Measurements from ENCODE around the gene HIGD1A.

GRCh38 chr3:42839616-42840015 lies 35.3 kb upstream of the HIGD1A start:
- no peak for TF ChIP-seq ZNF565 (CRISPR knock-in tag; conservative IDR thresholded peaks at IDR 0.05; ENCODE audit: low read depth)
- TF ChIP-seq ZFP3 (CRISPR knock-in tag; IDR thresholded peaks at IDR 0.05), result no peak
- TF ChIP-seq ZFP30 (CRISPR knock-in tag; IDR thresholded peaks at IDR 0.05), result no peak
- no peak for TF ChIP-seq TSHZ2 (CRISPR knock-in tag; IDR thresholded peaks at IDR 0.05)
- no peak for TF ChIP-seq ESRRG (CRISPR knock-in tag; IDR thresholded peaks at IDR 0.05)
- no peak for TF ChIP-seq ZNF8 (CRISPR knock-in tag; IDR thresholded peaks at IDR 0.05)
- no peak for TF ChIP-seq CREB5 (CRISPR knock-in tag; IDR thresholded peaks at IDR 0.05; ENCODE audit: low read depth)
- TF ChIP-seq SNAI2 (CRISPR knock-in tag; IDR thresholded peaks at IDR 0.05), result no peak
- no peak for TF ChIP-seq POU6F1 (CRISPR knock-in tag; IDR thresholded peaks at IDR 0.05; ENCODE audit: borderline replicate concordance, low read depth)
- TF ChIP-seq ZC3H10 (CRISPR knock-in tag; IDR thresholded peaks at IDR 0.05), result no peak
